SU-DHL-6 (cell line): ENCODE results near the gene PRKCE.

Experiments used
- H2AFZ ChIP-seq: fragments of 200-600 bp; sonication (generic); 2 replicates; pipeline ENCODE4 v1.6.1; 2014; ENCODE audit warnings: low read depth, mild to moderate bottlenecking, moderate library complexity, mixed read lengths, antibody characterized with exemption, low read length; ENCODE audit not compliant: severe bottlenecking
- H3F3A ChIP-seq: fragments of 200-600 bp; shearing (Covaris generic); 2 replicates; pipeline ENCODE4 v1.6.0; 2016; ENCODE audit warnings: antibody characterized with exemption, mild to moderate bottlenecking; ENCODE audit not compliant: insufficient read depth
- H3K27ac ChIP-seq: fragments of 200-600 bp; sonication (generic); 2 replicates; pipeline ENCODE4 v1.5.1; 2016; ENCODE audit warnings: low read depth, mild to moderate bottlenecking, low read length, moderate library complexity, mixed read lengths
- H3K27me3 ChIP-seq: fragments of 200-600 bp; sonication (generic), shearing (Covaris generic); 2 replicates; pipeline ENCODE4 v1.6.0; 2014; ENCODE audit warnings: mild to moderate bottlenecking, low read length
- H3K36me3 ChIP-seq: fragments of 200-600 bp; sonication (generic); 2 replicates; pipeline ENCODE4 v1.6.1; 2014; ENCODE audit warnings: mild to moderate bottlenecking, low read length, mixed read lengths
- H3K4me2 ChIP-seq: fragments of 300-600, 200-600 bp; shearing (Covaris generic), sonication (generic); 2 replicates; pipeline ENCODE4 v1.6.0; 2014; ENCODE audit warnings: low read length, low read depth, mild to moderate bottlenecking; ENCODE audit not compliant: poor library complexity, severe bottlenecking
- H3K4me3 ChIP-seq: fragments of 200-600 bp; sonication (generic); 2 replicates; pipeline ENCODE4 v1.5.1; 2014; ENCODE audit warnings: antibody characterized with exemption, low read length, mild to moderate bottlenecking, mixed read lengths; ENCODE audit not compliant: insufficient read depth, poor library complexity, severe bottlenecking
- H3K79me2 ChIP-seq: fragments of 200-600 bp; sonication (generic); 2 replicates; pipeline ENCODE4 v1.6.1; 2014; ENCODE audit warnings: mild to moderate bottlenecking, low read length, moderate library complexity; ENCODE audit not compliant: insufficient read depth
- H3K9ac ChIP-seq: fragments of 200-600 bp; sonication (generic); 2 replicates; pipeline ENCODE4 v1.7.0; 2014; ENCODE audit warnings: mild to moderate bottlenecking, low read length
- H3K9me2 ChIP-seq: fragments of 200-600 bp; sonication (generic); replicated peaks from 2 replicates; pipeline ENCODE4 v1.6.1; 2014; ENCODE audit warnings: low read length; ENCODE audit not compliant: insufficient read depth
- H3K9me3 ChIP-seq: fragments of 200-600 bp; sonication (generic); 2 replicates; pipeline ENCODE4 v1.6.1; 2014; ENCODE audit warnings: low read length, mixed read lengths; ENCODE audit not compliant: insufficient read depth
- H4K20me1 ChIP-seq: fragments of 200-600 bp; sonication (generic); 2 replicates; pipeline ENCODE4 v1.6.1; 2014; ENCODE audit warnings: low read depth, mild to moderate bottlenecking, antibody characterized with exemption, low read length, moderate library complexity, mixed read lengths
- CTCF ChIP-seq: fragments of 200-600 bp; sonication (generic); IDR thresholded peaks from one replicate; pipeline ENCODE4 v1.5.1; 2017; ENCODE audit warnings: antibody characterized with exemption, mild to moderate bottlenecking, low read length, moderate library complexity; ENCODE audit not compliant: insufficient read depth, poor library complexity, severe bottlenecking
- EZH2phosphoT487 ChIP-seq: fragments of 200-600 bp; sonication (generic), shearing (Covaris generic); conservative IDR thresholded peaks from 2 replicates; pipeline ENCODE4 v1.6.1; 2018; ENCODE audit warnings: mild to moderate bottlenecking, antibody characterized with exemption, low read length, moderate library complexity, mixed read lengths

The PRKCE gene

GRCh38 chr2:45611020-45611859 is 40.2 kb upstream of the PRKCE start, which contains the start of gene SRBD1:
Gene SRBD1 (minus strand): TSS chr2:45611267. CDS start chr2:45605441, 5,826 bp downstream.
- Histone ChIP-seq H3F3A (peaks cover 13% of the 10 kb centered on the region), H3K9me2 (no peaks in the 10 kb centered on the region), H3K4me3 (peak within 1 kb of the TSS; percentile 92), H3K27me3 (no peaks in the 10 kb centered on the region), H2AFZ (peak within 1 kb of the TSS; percentile 97), H3K9me3 (no peaks in the 10 kb centered on the region), H3K79me2 (peaks cover 34% of the 10 kb centered on the region), H3K4me2 (peak within 1 kb of the TSS; percentile 78), H3K36me3 (no peaks in the 10 kb centered on the region), H4K20me1 (no peaks in the 10 kb centered on the region), H3K27ac (peak within 1 kb of the TSS; percentile 82), H3K9ac (peak within 1 kb of the TSS; percentile 85)
- no peak for TF ChIP-seq CTCF
- no peak for TF ChIP-seq EZH2phosphoT487

DNA sequence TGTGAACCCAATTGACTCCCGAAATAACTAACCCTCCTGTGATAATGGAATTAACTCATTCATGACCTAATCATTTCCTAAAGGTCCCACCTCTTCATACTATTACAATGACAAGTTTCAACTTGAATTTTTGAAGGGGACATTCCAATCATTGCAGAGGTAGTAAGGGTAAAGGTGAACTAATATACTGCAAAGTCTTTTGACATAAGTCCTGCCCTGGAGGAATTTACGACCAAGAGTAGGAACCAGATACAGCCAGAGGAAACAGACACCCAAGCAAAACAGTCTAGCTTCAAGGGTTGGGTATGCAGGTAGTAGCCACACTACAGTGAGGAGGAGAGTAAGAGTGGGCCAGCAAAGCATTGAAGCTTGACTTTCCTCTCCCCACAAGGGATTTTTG is 39.2 kb upstream of the PRKCE start:
- Histone ChIP-seq H3K79me2 (peaks cover 29% of the 10 kb centered on the region), H3K9me3 (no peaks in the 10 kb centered on the region), H3K4me3 (no peak overlapping the region), H4K20me1 (no peaks in the 10 kb centered on the region), H2AFZ (no peak overlapping the region), H3K9me2 (no peaks in the 10 kb centered on the region), H3K27ac (no peak overlapping the region), H3K9ac (no peak overlapping the region), H3K27me3 (no peaks in the 10 kb centered on the region), H3K4me2 (no peak overlapping the region), H3K36me3 (no peaks in the 10 kb centered on the region), H3F3A (peaks cover 13% of the 10 kb centered on the region)
- TF ChIP-seq CTCF (no peak), EZH2phosphoT487 (no peak)

DNA sequence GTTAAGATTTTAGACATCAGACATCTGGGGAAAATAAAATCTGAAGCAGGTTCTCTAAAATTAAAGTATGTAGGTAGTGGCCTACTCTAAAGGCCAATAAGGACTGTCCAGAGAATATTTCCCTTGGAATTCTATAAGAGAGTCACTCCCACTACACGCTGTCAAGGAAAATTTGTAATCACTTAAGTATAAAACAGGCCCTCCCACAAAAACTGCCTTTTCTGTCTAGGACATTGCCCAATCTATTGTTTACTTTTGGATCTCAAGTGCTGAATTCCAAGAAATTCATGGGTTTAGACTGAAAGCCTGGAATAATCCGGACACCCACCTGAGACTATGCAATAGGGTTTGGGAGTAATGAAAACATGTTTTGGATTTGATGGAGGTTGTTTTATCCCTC is 38.7 kb upstream of the PRKCE start:
- Histone ChIP-seq H3F3A (peaks cover 13% of the 10 kb centered on the region), H3K4me3 (no peak overlapping the region), H3K9me2 (no peaks in the 10 kb centered on the region), H3K4me2 (no peak overlapping the region), H3K27ac (no peak overlapping the region), H3K27me3 (no peaks in the 10 kb centered on the region), H3K79me2 (peaks cover 25% of the 10 kb centered on the region), H3K36me3 (no peaks in the 10 kb centered on the region), H3K9me3 (no peaks in the 10 kb centered on the region), H4K20me1 (no peaks in the 10 kb centered on the region), H3K9ac (no peak overlapping the region), H2AFZ (no peak overlapping the region)
- TF ChIP-seq CTCF (no peak), EZH2phosphoT487 (no peak)
